Right atrium auricular region (tissue), 2 donors: ENCODE data around the gene ZDHHC1. TPM values are rescaled to one million over a fixed set of nuclear protein-coding genes. Genes with fewer than 3 reads are reported as not detected.

Source experiments
- DNase-seq: peaks from one replicate; pipeline ENCODE4 v3.0.0-alpha.2; 2019; ENCODE audit warnings: low spot score
- H3K27ac ChIP-seq, 2 donors: fragments of 200-600 bp; sonication (generic); 1 replicate in 1 of 2; 2 replicates in 1 of 2; pipeline ENCODE4 v1.5.1; 2016 to 2019
- H3K27me3 ChIP-seq, 2 donors: fragments of 200-600 bp; sonication (generic); one replicate each; pipeline versions ENCODE4 v1.5.1 to v1.6.0; 2017 to 2019
- H3K36me3 ChIP-seq: fragments of 200-600 bp; sonication (generic); one replicate; pipeline ENCODE4 v1.5.1; 2016
- H3K4me1 ChIP-seq, 2 donors: fragments of 200-600 bp; sonication (generic); one replicate each; pipeline versions ENCODE4 v1.5.1 to v1.6.0; 2017 to 2019
- H3K4me3 ChIP-seq, 2 donors: fragments of 200-600 bp; sonication (generic); 1 replicate in 1 of 2; 2 replicates in 1 of 2; pipeline ENCODE4 v1.5.1; 2017 to 2019; ENCODE audit warnings: mild to moderate bottlenecking in 1 of 2, moderate library complexity in 1 of 2
- H3K9me3 ChIP-seq, 2 donors: fragments of 200-600 bp; sonication (generic); one replicate each; pipeline ENCODE4 v1.5.1; 2019
- total RNA-seq, 2 donors: library from RNA; depleted of rRNA; stranded (reverse); fragments of >200 nt; gene quantifications; one replicate each; pipeline ENCODE4 v1.1.0, GENCODE V29; 2016
- TF ChIP-seq, protein P1 (sequence below), 2 donors: fragments of 200-600 bp; sonication (generic); IDR thresholded peaks; one replicate each; pipeline ENCODE4 v1.5.1; 2019; ENCODE audit warnings: antibody characterized with exemption in 2 of 2

Gene ZDHHC1
- total RNA-seq, 2 donors from 2014 or later = 8.9 to 11.8 TPM

DNA sequence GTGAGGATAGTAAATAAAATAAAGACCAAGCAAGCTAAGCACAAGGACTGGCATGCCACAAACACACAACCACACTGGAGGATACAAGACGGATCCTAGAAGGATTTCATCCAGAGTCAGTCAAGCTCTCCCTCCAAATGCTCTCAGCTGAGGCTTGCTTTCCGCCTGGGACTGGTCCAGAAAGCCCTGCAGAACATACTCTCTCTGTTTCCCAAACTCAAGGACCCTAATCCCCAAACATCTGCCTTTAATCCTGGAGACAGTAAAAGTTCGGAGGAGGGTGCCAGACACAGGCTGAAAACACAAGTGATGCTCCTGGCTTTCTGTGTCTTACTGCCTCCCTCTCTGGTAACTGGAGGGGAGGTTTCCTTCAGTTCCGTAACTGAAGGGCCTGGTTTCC is 9.3 kb upstream of the ZDHHC1 start:
- H3K4me3 ChIP-seq = no peak overlapping the region
- H3K27ac ChIP-seq = no peak overlapping the region
- peaks cover 0 to 27% of the 10 kb centered on the region in 2 donors for H3K4me1 ChIP-seq
- no peaks in the 10 kb centered on the region for H3K27me3 ChIP-seq
- no peaks in the 10 kb centered on the region for H3K36me3 ChIP-seq
- H3K9me3 ChIP-seq = no peaks in the 10 kb centered on the region
- no peak for DNase-seq
- TF ChIP-seq, protein P1, sequence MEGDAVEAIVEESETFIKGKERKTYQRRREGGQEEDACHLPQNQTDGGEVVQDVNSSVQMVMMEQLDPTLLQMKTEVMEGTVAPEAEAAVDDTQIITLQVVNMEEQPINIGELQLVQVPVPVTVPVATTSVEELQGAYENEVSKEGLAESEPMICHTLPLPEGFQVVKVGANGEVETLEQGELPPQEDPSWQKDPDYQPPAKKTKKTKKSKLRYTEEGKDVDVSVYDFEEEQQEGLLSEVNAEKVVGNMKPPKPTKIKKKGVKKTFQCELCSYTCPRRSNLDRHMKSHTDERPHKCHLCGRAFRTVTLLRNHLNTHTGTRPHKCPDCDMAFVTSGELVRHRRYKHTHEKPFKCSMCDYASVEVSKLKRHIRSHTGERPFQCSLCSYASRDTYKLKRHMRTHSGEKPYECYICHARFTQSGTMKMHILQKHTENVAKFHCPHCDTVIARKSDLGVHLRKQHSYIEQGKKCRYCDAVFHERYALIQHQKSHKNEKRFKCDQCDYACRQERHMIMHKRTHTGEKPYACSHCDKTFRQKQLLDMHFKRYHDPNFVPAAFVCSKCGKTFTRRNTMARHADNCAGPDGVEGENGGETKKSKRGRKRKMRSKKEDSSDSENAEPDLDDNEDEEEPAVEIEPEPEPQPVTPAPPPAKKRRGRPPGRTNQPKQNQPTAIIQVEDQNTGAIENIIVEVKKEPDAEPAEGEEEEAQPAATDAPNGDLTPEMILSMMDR (IDR thresholded peaks at IDR 0.05) = no peak

DNA sequence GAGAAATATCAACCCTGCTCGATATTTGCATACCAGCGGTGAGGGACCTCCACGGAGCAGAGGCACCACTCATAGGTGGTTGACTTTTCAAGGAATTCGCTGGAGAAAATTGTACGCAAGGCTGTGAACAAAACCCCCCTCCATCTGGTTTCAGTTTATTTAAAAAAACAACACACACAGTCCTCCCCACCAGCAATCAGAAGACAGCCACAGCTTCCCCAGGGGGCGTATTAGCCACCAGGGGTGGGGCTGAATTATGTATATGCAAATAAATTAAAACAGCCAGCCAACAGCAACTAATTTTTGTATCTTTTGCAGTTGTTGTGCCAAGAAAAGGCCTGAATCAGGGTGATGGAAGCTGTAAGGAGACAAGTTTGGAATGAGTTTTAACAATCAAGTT is 8.8 kb upstream of the ZDHHC1 start:
- H3K27me3 ChIP-seq = no peaks in the 10 kb centered on the region
- H3K4me3 ChIP-seq = no peak overlapping the region
- TF ChIP-seq, protein P1 (IDR thresholded peaks at IDR 0.05) = no peak
- H3K9me3 ChIP-seq = no peaks in the 10 kb centered on the region
- peaks cover 0 to 22% of the 10 kb centered on the region in 2 donors for H3K4me1 ChIP-seq
- no peaks in the 10 kb centered on the region for H3K36me3 ChIP-seq
- no peak overlapping the region for H3K27ac ChIP-seq
- DNase-seq = no peak

DNA sequence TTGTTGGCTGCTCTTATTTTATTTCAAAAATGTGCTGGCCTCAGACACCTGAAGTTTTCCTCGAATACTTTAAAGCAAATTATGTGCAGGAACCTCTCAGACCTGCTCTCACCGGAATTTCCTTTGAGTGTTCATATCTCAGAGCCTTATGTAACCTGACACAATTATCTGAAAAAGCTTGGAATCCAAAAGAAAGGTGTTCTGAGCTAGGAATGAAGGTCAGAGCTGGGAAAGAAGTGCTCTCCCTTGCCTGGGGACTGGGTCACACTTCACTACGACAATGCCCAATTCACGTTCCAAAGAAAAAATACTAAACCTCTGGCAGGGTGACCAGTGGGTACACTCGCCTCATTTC is 8.0 kb upstream of the ZDHHC1 start:
- DNase-seq = no peak
- Histone ChIP-seq H3K4me3 (no peak overlapping the region), H3K27me3 (no peaks in the 10 kb centered on the region), H3K9me3 (no peaks in the 10 kb centered on the region), H3K27ac (no peak overlapping the region), H3K36me3 (no peaks in the 10 kb centered on the region), H3K4me1 (peaks cover 0 to 20% of the 10 kb centered on the region in 2 donors)
- TF ChIP-seq, protein P1 (IDR thresholded peaks at IDR 0.05) = no peak

DNA sequence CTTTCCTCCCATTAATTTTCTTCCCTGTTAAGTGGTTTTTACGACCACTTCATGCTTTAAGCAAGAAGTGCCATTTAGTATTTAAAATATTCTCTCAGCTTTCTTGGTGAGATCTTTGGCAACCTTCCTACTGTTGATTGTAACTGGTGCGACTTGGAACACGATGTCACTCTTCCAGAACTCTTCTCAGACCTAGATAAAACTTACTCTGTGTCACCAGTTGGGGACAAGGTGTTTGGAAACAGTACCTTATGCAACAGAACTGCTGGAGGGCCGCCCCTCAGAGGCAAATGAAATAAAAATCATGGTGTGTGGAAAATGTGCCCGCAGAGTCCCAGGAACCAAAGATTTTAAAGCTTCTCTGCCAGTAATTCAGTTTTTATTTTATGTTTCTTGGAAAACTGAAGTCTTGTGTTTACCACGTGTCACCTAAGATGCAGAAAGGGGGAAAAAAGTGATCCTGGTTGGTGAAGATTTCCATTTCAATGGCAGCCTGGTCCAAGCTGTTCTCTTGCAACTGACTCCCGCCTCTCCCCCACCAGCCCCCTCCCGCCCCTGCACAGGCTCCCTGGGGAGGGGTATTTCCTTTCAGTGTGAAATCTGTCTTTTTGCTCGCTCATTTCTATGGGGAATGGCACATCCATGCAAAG is 7.5 kb upstream of the ZDHHC1 start:
- TF ChIP-seq, protein P1 (IDR thresholded peaks at IDR 0.05) = no peak
- H3K36me3 ChIP-seq = no peaks in the 10 kb centered on the region
- H3K9me3 ChIP-seq = no peaks in the 10 kb centered on the region
- H3K4me3 ChIP-seq = no peak overlapping the region
- H3K27me3 ChIP-seq = no peaks in the 10 kb centered on the region
- DNase-seq = no peak
- no peak overlapping the region for H3K27ac ChIP-seq
- peaks cover 0 to 20% of the 10 kb centered on the region in 2 donors for H3K4me1 ChIP-seq

DNA sequence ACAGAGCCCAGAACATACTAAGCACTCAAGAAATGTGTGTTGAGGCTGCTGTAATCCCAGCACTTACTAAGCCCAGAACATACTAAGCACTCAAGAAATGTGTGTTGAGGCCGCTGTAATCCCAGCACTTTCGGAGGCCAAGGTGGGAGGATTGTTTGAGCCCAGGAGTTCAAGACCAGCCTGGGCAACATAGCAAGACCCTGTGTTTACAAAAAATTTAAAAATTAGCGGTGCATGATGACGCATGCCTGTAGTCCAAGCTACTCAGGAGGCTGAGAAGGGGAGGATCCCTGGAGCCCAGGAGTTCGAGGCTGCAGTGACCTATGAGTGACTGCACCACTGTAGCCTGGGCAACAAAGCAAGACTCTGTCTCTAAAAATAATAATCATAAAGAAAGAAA is 6.7 kb upstream of the ZDHHC1 start:
- no peak overlapping the region for H3K4me3 ChIP-seq
- no peaks in the 10 kb centered on the region for H3K36me3 ChIP-seq
- H3K9me3 ChIP-seq = no peaks in the 10 kb centered on the region
- no peaks in the 10 kb centered on the region for H3K27me3 ChIP-seq
- no peak overlapping the region for H3K27ac ChIP-seq
- TF ChIP-seq, protein P1 (IDR thresholded peaks at IDR 0.05) = no peak
- DNase-seq = no peak
- peaks cover 0 to 13% of the 10 kb centered on the region in 2 donors for H3K4me1 ChIP-seq

DNA sequence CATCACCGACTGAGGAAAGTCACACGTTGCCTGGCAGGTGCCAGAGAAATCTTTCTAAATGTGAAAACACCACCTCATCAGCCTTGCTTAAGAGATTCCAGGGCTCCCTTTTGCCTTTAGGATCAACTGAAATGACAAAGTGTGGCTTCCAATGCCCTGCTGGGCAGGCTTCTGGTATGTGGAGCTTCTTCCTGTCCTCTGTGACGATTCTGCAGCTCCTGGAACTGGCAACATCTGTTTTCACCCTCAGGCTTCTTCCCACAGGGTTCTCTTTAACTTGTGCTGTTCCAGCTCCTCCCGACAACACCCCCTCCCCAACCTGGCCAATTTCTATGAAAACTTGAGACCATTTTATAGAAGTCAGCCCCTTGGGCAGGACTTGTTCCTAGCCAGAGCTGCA is 4.8 kb upstream of the ZDHHC1 start:
- DNase-seq = no peak
- no peaks in the 10 kb centered on the region for H3K27me3 ChIP-seq
- no peak overlapping the region for H3K4me3 ChIP-seq
- H3K4me1 ChIP-seq = peaks cover 0 to 8% of the 10 kb centered on the region in 2 donors
- TF ChIP-seq, protein P1 (IDR thresholded peaks at IDR 0.05) = no peak
- H3K9me3 ChIP-seq = no peaks in the 10 kb centered on the region
- no peak overlapping the region for H3K27ac ChIP-seq
- no peaks in the 10 kb centered on the region for H3K36me3 ChIP-seq
